CD4-positive, alpha-beta memory T cell (primary cell): ENCODE measurements around the gene MRGPRF. TPM values are rescaled to one million over a fixed set of nuclear protein-coding genes. Genes with fewer than 3 reads are reported as not detected.

ENCODE experiments used
- CTCF ChIA-PET: fragments of 350-600 bp; sonication (Branson Sonifier 250); formaldehyde crosslinking; loops from one replicate; lab custom pipeline; 2021; ENCODE audit warnings: inconsistent platforms; ENCODE audit not compliant: partially characterized antibody; lab: Charles Lee
- POLR2A ChIA-PET: fragments of 350-600 bp; sonication (Branson Sonifier 250); formaldehyde crosslinking; loops from one replicate; lab custom pipeline; 2021; ENCODE audit not compliant: partially characterized antibody; lab: Charles Lee
- DNase-seq, 5 donors: peaks; one replicate each; pipeline versions ENCODE4 v3.0.0 to v3.0.0-alpha.2; 2020 to 2022; ENCODE audit warnings: mixed read lengths in 1 of 5
- H3K27ac ChIP-seq: one replicate; pipeline ENCODE4 v1.7.0; 2013; ENCODE audit warnings: low read depth, low read length
- H3K27me3 ChIP-seq: 2 replicates; pipeline ENCODE4 v1.7.0; 2013; ENCODE audit warnings: mild to moderate bottlenecking, low read length, moderate library complexity; ENCODE audit not compliant: insufficient read depth
- H3K36me3 ChIP-seq: 2 replicates; pipeline ENCODE4 v1.7.0; 2013; ENCODE audit warnings: mild to moderate bottlenecking, low read length, moderate library complexity; ENCODE audit not compliant: insufficient read depth
- H3K4me1 ChIP-seq: 2 replicates; pipeline ENCODE4 v1.7.0; 2013; ENCODE audit warnings: mild to moderate bottlenecking, low read length, moderate library complexity; ENCODE audit not compliant: insufficient read depth
- H3K4me3 ChIP-seq, 2 donors: one replicate each; pipeline ENCODE4 v1.7.0; 2013; ENCODE audit warnings: low read length in 2 of 2, mild to moderate bottlenecking in 1 of 2
- H3K9me3 ChIP-seq, 2 donors: one replicate each; pipeline ENCODE4 v1.7.0; 2013; ENCODE audit warnings: low read length in 2 of 2, control low read depth in 1 of 2; ENCODE audit not compliant: control insufficient read depth in 1 of 2
- H3K27ac Mint-ChIP-seq, 7 donors: one replicate each; pipeline ENCODE4 v1.8.0; 2020 to 2021; ENCODE audit warnings: mixed read lengths in 7 of 7, mild to moderate bottlenecking in 6 of 7, inconsistent platforms in 3 of 7, moderate library complexity in 3 of 7
- H3K27me3 Mint-ChIP-seq, 2 donors: one replicate each; pipeline ENCODE4 v1.8.0; 2020 to 2021; ENCODE audit warnings: mixed read lengths in 2 of 2
- H3K36me3 Mint-ChIP-seq, 2 donors: one replicate each; pipeline ENCODE4 v1.8.0; 2020 to 2021; ENCODE audit warnings: mixed read lengths in 2 of 2, inconsistent platforms in 1 of 2, mild to moderate bottlenecking in 1 of 2
- H3K4me1 Mint-ChIP-seq, 4 donors: one replicate each; pipeline ENCODE4 v1.8.0; 2020 to 2021; ENCODE audit warnings: mixed read lengths in 4 of 4, mild to moderate bottlenecking in 1 of 4
- H3K4me3 Mint-ChIP-seq, 8 donors: one replicate each; pipeline ENCODE4 v1.8.0; 2020 to 2021; ENCODE audit warnings: mixed read lengths in 8 of 8, mild to moderate bottlenecking in 7 of 8, moderate library complexity in 6 of 8, inconsistent platforms in 3 of 8
- H3K9me3 Mint-ChIP-seq, 8 donors: one replicate each; pipeline ENCODE4 v1.8.0; 2020 to 2021; ENCODE audit warnings: mixed read lengths in 8 of 8, mild to moderate bottlenecking in 5 of 8, inconsistent platforms in 3 of 8, moderate library complexity in 1 of 8
- intact Hi-C: fragments of 100-400 bp; cut with micrococcal nuclease; formaldehyde crosslinking; loops from one replicate; pipeline ENCODE4 v1.15.1; 2023
- polyA plus RNA-seq, 2 donors: library from polyadenylated mRNA; unstranded; fragments of 300-500 nt; fragmentation: Illumina TruSeq; gene quantifications; one replicate each; pipeline ENCODE4 v1.2.3, GENCODE V29; 2021
- total RNA-seq, 2 experiments: library from RNA; stranded (reverse); gene quantifications; one replicate each; pipeline ENCODE4 v1.2.3, GENCODE V29; 2021

Gene MRGPRF
- total and polyA plus RNA-seq, 4 experiments from 2014 or later, result not detected

- ChIA-PET POLR2A (interaction anchor here (1.9 kb wide), 1 partner anchor 8 kb away, joined by 9 read pairs; no protein-coding TSS in a partner anchor), CTCF (interaction anchor here (1.4 kb wide), 2 partner anchors 17 to 19 kb away, joined by 3 read pairs; no protein-coding TSS in a partner anchor)
- Mint-ChIP-seq H3K36me3 (peaks cover 0 to 3% of the 10 kb centered on the region in 2 donors), H3K27me3 (peaks cover 0 to 2% of the 10 kb centered on the region in 2 donors), H3K4me1 (peaks cover 12 to 31% (median 14%) of the 10 kb centered on the region in 4 donors), H3K4me3 (no peak overlapping the region), H3K27ac (peak overlapping the region in 1 of 7 donors; percentile 42), H3K9me3 (no peaks in the 10 kb centered on the region)
- no peak overlapping the region for H3K27ac ChIP-seq
- H3K36me3 ChIP-seq, result no peaks in the 10 kb centered on the region
- H3K9me3 ChIP-seq, result no peaks in the 10 kb centered on the region
- peaks cover 18% of the 10 kb centered on the region for H3K4me1 ChIP-seq
- intact Hi-C loops, result no loop called here
- no peak overlapping the region for H3K4me3 ChIP-seq
- H3K27me3 ChIP-seq, result no peaks in the 10 kb centered on the region
- no peak for DNase-seq
These were observed 54.8 kb downstream of the MRGPRF start for GRCh38 chr11:68958211-68958610.

- Histone ChIP-seq H3K4me1 (peaks cover 9% of the 10 kb centered on the region), H3K9me3 (no peaks in the 10 kb centered on the region), H3K4me3 (no peak overlapping the region), H3K36me3 (no peaks in the 10 kb centered on the region), H3K27ac (no peak overlapping the region), H3K27me3 (no peaks in the 10 kb centered on the region)
- Mint-ChIP-seq H3K36me3 (no peaks in the 10 kb centered on the region), H3K9me3 (no peaks in the 10 kb centered on the region), H3K27me3 (no peaks in the 10 kb centered on the region), H3K4me1 (peaks cover 4 to 18% (median 5%) of the 10 kb centered on the region in 4 donors), H3K27ac (peak overlapping the region in 1 of 7 donors; percentile 10), H3K4me3 (no peak overlapping the region)
- ChIA-PET POLR2A (interaction anchor here (1.9 kb wide), 1 partner anchor 10 kb away, joined by 9 read pairs; no protein-coding TSS in a partner anchor), CTCF (interaction anchor here (1.0 to 1.4 kb wide), 4 partner anchors 11 to 129 kb away, joined by 3 to 4 read pairs (median 3); no protein-coding TSS in a partner anchor)
- no peak for DNase-seq
- intact Hi-C loops, result no loop called here
These were observed 56.3 kb downstream of the MRGPRF start for GRCh38 chr11:68956547-68957254.

- H3K4me1 Mint-ChIP-seq, result peaks cover 4 to 17% (median 5%) of the 10 kb centered on the region in 4 donors
- peaks cover 9% of the 10 kb centered on the region for H3K4me1 ChIP-seq
- no peaks in the 10 kb centered on the region for H3K36me3 ChIP-seq
- no peaks in the 10 kb centered on the region for H3K36me3 Mint-ChIP-seq
- no peak overlapping the region for H3K27ac Mint-ChIP-seq
- intact Hi-C loops, result no loop called here
- H3K9me3 ChIP-seq, result no peaks in the 10 kb centered on the region
- no peaks in the 10 kb centered on the region for H3K27me3 ChIP-seq
- H3K27ac ChIP-seq, result no peak overlapping the region
- POLR2A ChIA-PET, result no interaction called here
- H3K27me3 Mint-ChIP-seq, result no peaks in the 10 kb centered on the region
- no peaks in the 10 kb centered on the region for H3K9me3 Mint-ChIP-seq
- CTCF ChIA-PET, result interaction anchor here (1.1 kb wide), 1 partner anchor 11 kb away, joined by 4 read pairs; no protein-coding TSS in a partner anchor
- peak in 2 of 5 donors; percentile 22 to 30 for DNase-seq
- no peak overlapping the region for H3K4me3 Mint-ChIP-seq
- no peak overlapping the region for H3K4me3 ChIP-seq
These were observed 56.9 kb downstream of the MRGPRF start for GRCh38 chr11:68956142-68956541.

GRCh38 chr11:68955607-68955958 is 57.5 kb downstream of the MRGPRF start:
- Mint-ChIP-seq H3K9me3 (no peaks in the 10 kb centered on the region), H3K27me3 (no peaks in the 10 kb centered on the region), H3K27ac (no peak overlapping the region), H3K36me3 (no peaks in the 10 kb centered on the region), H3K4me1 (peaks cover 4 to 17% (median 5%) of the 10 kb centered on the region in 4 donors), H3K4me3 (no peak overlapping the region)
- no peak overlapping the region for H3K4me3 ChIP-seq
- POLR2A ChIA-PET, result no interaction called here
- peaks cover 9% of the 10 kb centered on the region for H3K4me1 ChIP-seq
- no peak overlapping the region for H3K27ac ChIP-seq
- intact Hi-C loops, result no loop called here
- no peak for DNase-seq
- H3K27me3 ChIP-seq, result no peaks in the 10 kb centered on the region
- no peaks in the 10 kb centered on the region for H3K9me3 ChIP-seq
- CTCF ChIA-PET, result interaction anchor here (1.1 kb wide), 1 partner anchor 12 kb away, joined by 4 read pairs; no protein-coding TSS in a partner anchor
- H3K36me3 ChIP-seq, result no peaks in the 10 kb centered on the region

GRCh38 chr11:68954836-68955606 is 58.0 kb downstream of the MRGPRF start:
- no peaks in the 10 kb centered on the region for H3K36me3 Mint-ChIP-seq
- no peak for DNase-seq
- Histone ChIP-seq H3K4me1 (peaks cover 9% of the 10 kb centered on the region), H3K27ac (no peak overlapping the region), H3K4me3 (no peak overlapping the region), H3K9me3 (no peaks in the 10 kb centered on the region), H3K36me3 (no peaks in the 10 kb centered on the region), H3K27me3 (no peaks in the 10 kb centered on the region)
- H3K27ac Mint-ChIP-seq, result peak overlapping the region in 2 of 7 donors; percentile 6 to 78
- intact Hi-C loops, result no loop called here
- H3K27me3 Mint-ChIP-seq, result no peaks in the 10 kb centered on the region
- peaks cover 4 to 17% (median 5%) of the 10 kb centered on the region in 4 donors for H3K4me1 Mint-ChIP-seq
- POLR2A ChIA-PET, result no interaction called here
- CTCF ChIA-PET, result interaction anchor here (2.1 kb wide), 1 partner anchor 11 kb away, joined by 5 read pairs; no protein-coding TSS in a partner anchor
- peak overlapping the region in 1 of 8 donors; percentile 65 for H3K4me3 Mint-ChIP-seq
- no peaks in the 10 kb centered on the region for H3K9me3 Mint-ChIP-seq

Other genes starting within 250 kb of the MRGPRF start
- 10 to 100 TPM; 29.3 to 35.5 TPM for gene CPT1A, start 171.3 kb downstream of the MRGPRF start, total RNA-seq
- 1 to 10 TPM; 7.5 to 7.7 TPM for gene CPT1A, start 171.3 kb downstream of the MRGPRF start, polyA plus RNA-seq
- 10 to 100 TPM; 36.2 to 37.3 TPM for gene MRPL21, start 109.4 kb downstream of the MRGPRF start, total RNA-seq
- gene MRPL21, start 109.4 kb downstream of the MRGPRF start, polyA plus RNA-seq, result 100 to 1,000 TPM; 105 to 151 TPM
- 10 to 100 TPM; 36.8 to 37.6 TPM for gene IGHMBP2, start 109.4 kb downstream of the MRGPRF start, total RNA-seq
- 1 to 10 TPM; 3.8 to 8.7 TPM for gene IGHMBP2, start 109.4 kb downstream of the MRGPRF start, polyA plus RNA-seq
- gene MRGPRD, start 32.3 kb downstream of the MRGPRF start, total RNA-seq, result not detected
- under 1 TPM in 1 of 2 donors, not detected in 1; 0.48 TPM for gene MRGPRD, start 32.3 kb downstream of the MRGPRF start, polyA plus RNA-seq
- gene TPCN2, start 35.7 kb upstream of the MRGPRF start, total RNA-seq, result 10 to 100 TPM; 22.4 to 23.0 TPM
- gene TPCN2, start 35.7 kb upstream of the MRGPRF start, polyA plus RNA-seq, result 1 to 10 TPM; 6.6 to 7.2 TPM
- gene SMIM38, start 142.7 kb upstream of the MRGPRF start, total RNA-seq, result under 1 TPM; 0.50 to 0.70 TPM
- gene SMIM38, start 142.7 kb upstream of the MRGPRF start, polyA plus RNA-seq, result not detected